ENCODE data around the gene SIRPB2. TPM values are rescaled to one million over a fixed set of nuclear protein-coding genes. Genes with fewer than 3 reads are reported as not detected.

Gene SIRPB2
- total and polyA plus RNA-seq, 2 of the 8 experiments (the other 6 are each of a cell fraction or from before 2014, with no cell fraction given): 0.28 TPM; not detected in 1

GRCh38 chr20:1489764-1490436 is 1.3 kb downstream of the SIRPB2 start:
- CTCF ChIA-PET (ENCODE audit: partially characterized antibody): interaction anchor here (0.8 to 2.3 kb wide), 8 partner anchors 11 to 275 kb away, joined by 3 to 22 read pairs (median 3); partner anchors contain the start of gene NSFL1C
- no peak for FAIRE-seq
- no peak for TF ChIP-seq USF2 (IDR thresholded peaks at IDR 0.05; ENCODE audit: low read length)
- TF ChIP-seq KDM4A (IDR thresholded peaks at IDR 0.05; ENCODE audit: low read depth, low read length, severe bottlenecking): no peak
- TF ChIP-seq POU5F1 (IDR thresholded peaks at IDR 0.05; ENCODE audit: low read depth, low read length): no peak
- no peak for TF ChIP-seq FOSL1 (IDR thresholded peaks at IDR 0.05; ENCODE audit: insufficient read depth, low read depth, low read length)
- no peak for TF ChIP-seq MAFK (IDR thresholded peaks at IDR 0.05; ENCODE audit: low read depth, low read length)
- TF ChIP-seq BRCA1 (IDR thresholded peaks at IDR 0.05; ENCODE audit: low read depth, low read length): no peak
- no peak for TF ChIP-seq CHD2 (IDR thresholded peaks at IDR 0.05; ENCODE audit: low read length)
- no peak for TF ChIP-seq BACH1 (IDR thresholded peaks at IDR 0.05; ENCODE audit: low read length)
- TF ChIP-seq ASH2L (IDR thresholded peaks at IDR 0.05; ENCODE audit: low read length): no peak
- no peak for TF ChIP-seq KDM5A (IDR thresholded peaks at IDR 0.05; ENCODE audit: low read length)
- TF ChIP-seq RBBP5 (IDR thresholded peaks at IDR 0.05; ENCODE audit: borderline replicate concordance, low read depth, low read length): no peak
- no peak for TF ChIP-seq TBP (IDR thresholded peaks at IDR 0.05; ENCODE audit: low read depth, low read length)
- no peak for TF ChIP-seq SP1 (IDR thresholded peaks at IDR 0.05; ENCODE audit: low read depth, low read length)

More at GRCh38 chr20:1489764-1490436, 1.3 kb downstream of the SIRPB2 start:
- WGBS, 2 experiments (ENCODE audit: extremely low coverage in 1 of 2, insufficient coverage in 1 of 2, insufficient read length in 1 of 2, insufficient replicate concordance in 2 of 2, low coverage in 1 of 2, low lambda C conversion rate in 2 of 2, missing lambda C conversion rate in 1 of 2): 79% methylated on average over 6 of the region's 6 CpGs; no CpG with 5 or more reads in 1 of the 2 experiments
- no peak overlapping the region for H2AFZ ChIP-seq (ENCODE audit: low read length)
- no peak overlapping the region for H2BK12ac ChIP-seq (ENCODE audit: low read depth, low read length)
- peaks cover 0 to 4% (median 1%) of the 10 kb centered on the region in 4 experiments; a peak in 2 of 7 replicates for H3K27me3 ChIP-seq (replicated peaks in 1 of 4; ENCODE audit: control insufficient read depth in 3 of 4, extremely low read depth in 1 of 4, insufficient read depth in 3 of 4, low read length in 3 of 4)
- no peak overlapping the region for H2BK120ac ChIP-seq (replicated peaks; ENCODE audit: low read depth, low read length)
- no peaks in the 10 kb centered on the region for H3K9me3 ChIP-seq (ENCODE audit: insufficient read depth in 2 of 2, low read depth in 1 of 2, low read length in 1 of 2)
- DNase-seq (ENCODE audit: low read depth in 1 of 2, low spot score in 2 of 2): no peak
- H2AK5ac ChIP-seq (ENCODE audit: low read depth, low read length): no peak overlapping the region
- no peak overlapping the region for H3K9ac ChIP-seq (replicated peaks in 1 of 4; ENCODE audit: extremely low read depth in 1 of 4, low read depth in 3 of 4, low read length in 3 of 4)
- no peak overlapping the region for H3K4ac ChIP-seq (replicated peaks; ENCODE audit: insufficient read length, low read depth, low read length)
- no peaks in the 10 kb centered on the region for H4K20me1 ChIP-seq (replicated peaks in 1 of 2; ENCODE audit: control insufficient read depth in 1 of 2, insufficient read depth in 2 of 2, low read length in 2 of 2)
- no peaks in the 10 kb centered on the region for H3K4me1 ChIP-seq (replicated peaks in 1 of 4; ENCODE audit: control insufficient read depth in 3 of 4, insufficient read depth in 4 of 4, low read length in 3 of 4)
- H3K56ac ChIP-seq (replicated peaks; ENCODE audit: insufficient read length, low read depth, low read length): no peak overlapping the region
- no peak overlapping the region for H3K14ac ChIP-seq (ENCODE audit: insufficient read length)
- H2BK15ac ChIP-seq (ENCODE audit: low read length): no peak overlapping the region
- H3K36me3 ChIP-seq (ENCODE audit: control insufficient read depth in 2 of 4, insufficient read depth in 4 of 4, low read length in 3 of 4): no peaks in the 10 kb centered on the region
- no peaks in the 10 kb centered on the region for H3K23me2 ChIP-seq (ENCODE audit: low read depth, low read length)
- H3K4me2 ChIP-seq (ENCODE audit: insufficient read depth in 1 of 2, low read depth in 2 of 2, low read length in 2 of 2): no peak overlapping the region
- H3K79me1 ChIP-seq (ENCODE audit: low read depth, low read length): no peaks in the 10 kb centered on the region
- H3K4me3 ChIP-seq (ENCODE audit: extremely low read depth in 1 of 4, insufficient read depth in 2 of 4, low read depth in 3 of 4, low read length in 4 of 4): no peak overlapping the region
- H3K18ac ChIP-seq (ENCODE audit: extremely low read depth, low read length): no peak overlapping the region
- no peak overlapping the region for H4K5ac ChIP-seq (ENCODE audit: insufficient read length, low read depth, low read length)
- H3K23ac ChIP-seq (ENCODE audit: insufficient read length): no peak overlapping the region
- no peak overlapping the region for H4K91ac ChIP-seq (replicated peaks; ENCODE audit: insufficient read length, low read length)
- H3K79me2 ChIP-seq (ENCODE audit: control insufficient read depth in 1 of 2, insufficient read depth in 2 of 2, low read length in 2 of 2): no peaks in the 10 kb centered on the region
- H2BK5ac ChIP-seq (ENCODE audit: low read depth, low read length): no peak overlapping the region
- no peak overlapping the region for H4K8ac ChIP-seq (ENCODE audit: extremely low read depth, insufficient read depth, low read length)
- H3K27ac ChIP-seq (ENCODE audit: low read depth, low read length): no peak overlapping the region
- H2BK20ac ChIP-seq (ENCODE audit: low read length): no peak overlapping the region
- POLR2A ChIA-PET (ENCODE audit: partially characterized antibody): interaction anchor here (0.8 to 2.7 kb wide), 2 partner anchors 10 to 13 kb away, joined by 3 to 7 read pairs; no protein-coding TSS in a partner anchor

All from H1 (cell line).